Left colon (tissue), 2 donors: Measurements from ENCODE around the gene ARSD. TPM values are rescaled to one million over a fixed set of nuclear protein-coding genes. Genes with fewer than 3 reads are reported as not detected.
A peak's percentile ranks its signal among the peaks of the same experiment; 100 is the strongest.
"Not testable (repeated sequence)": the region's sequence is repeated elsewhere in the genome, so short reads cannot be mapped to it uniquely, and the experiment has no call there.

Source experiments
- ATAC-seq: fragments of 200-7000 bp; cut with Tn5 transposase; one replicate; pipeline ENCODE4 v1.9.1; 2020; ENCODE audit warnings: mild to moderate bottlenecking, moderate library complexity
- DNase-seq, 2 donors: peaks; one replicate each; pipeline ENCODE4 v3.0.0-alpha.2; 2020
- intact Hi-C, 2 donors: fragments of 100-400 bp; cut with DNase I in 1 of 2; cut with micrococcal nuclease in 1 of 2; formaldehyde crosslinking; loops; one replicate each; pipeline versions ENCODE4 v1.11.2 to v1.14.0; 2022; cut with DNase I, micrococcal nuclease
- total RNA-seq, 2 donors: library from RNA; stranded (reverse); fragmentation: NEBNext Ultra II Directional; extraction: Animal tissue kit (Norgen Biotek cat#: 25700); gene quantifications; one replicate each; pipeline ENCODE4 v1.2.1, GENCODE V29; 2021
- donor health status: DM: no; HTN: no; CAD: no.
- donor health status: DM: yes; HTN: yes; CAD: no.

Gene ARSD
- total RNA-seq, 2 donors from 2014 or later = 93.1 to 104 TPM

GRCh38 chrX:2898846-2899512 is 30.2 kb downstream of the ARSD start:
- DNase-seq = peak in 1 of 2 donors; percentile 38
- intact Hi-C loops = no loop called here
- peak; percentile 36 for ATAC-seq

- intact Hi-C loops = not testable (repeated sequence)
- DNase-seq (peak; percentile 84 to 90), ATAC-seq (peak; percentile 81)
These were observed 31.2 kb downstream of the ARSD start for GRCh38 chrX:2897690-2898623.

GRCh38 chrX:2897311-2897689 is 31.8 kb downstream of the ARSD start:
- intact Hi-C loops = no loop called here
- ATAC-seq = peak; percentile 1
- peak in 1 of 2 donors; percentile 28 for DNase-seq

GRCh38 chrX:2894885-2895292 is 34.2 kb downstream of the ARSD start:
- ATAC-seq (peak; percentile 23), DNase-seq (peak in 1 of 2 donors; percentile 66)
- intact Hi-C loops = no loop called here

- no peak for DNase-seq
- ATAC-seq = no peak
- intact Hi-C loops = no loop called here
These were observed 36.3 kb downstream of the ARSD start for GRCh38 chrX:2892816-2893215.

- ATAC-seq = not testable (repeated sequence)
These were observed 38.3 kb downstream of the ARSD start for GRCh38 chrX:2890536-2891460.

DNA sequence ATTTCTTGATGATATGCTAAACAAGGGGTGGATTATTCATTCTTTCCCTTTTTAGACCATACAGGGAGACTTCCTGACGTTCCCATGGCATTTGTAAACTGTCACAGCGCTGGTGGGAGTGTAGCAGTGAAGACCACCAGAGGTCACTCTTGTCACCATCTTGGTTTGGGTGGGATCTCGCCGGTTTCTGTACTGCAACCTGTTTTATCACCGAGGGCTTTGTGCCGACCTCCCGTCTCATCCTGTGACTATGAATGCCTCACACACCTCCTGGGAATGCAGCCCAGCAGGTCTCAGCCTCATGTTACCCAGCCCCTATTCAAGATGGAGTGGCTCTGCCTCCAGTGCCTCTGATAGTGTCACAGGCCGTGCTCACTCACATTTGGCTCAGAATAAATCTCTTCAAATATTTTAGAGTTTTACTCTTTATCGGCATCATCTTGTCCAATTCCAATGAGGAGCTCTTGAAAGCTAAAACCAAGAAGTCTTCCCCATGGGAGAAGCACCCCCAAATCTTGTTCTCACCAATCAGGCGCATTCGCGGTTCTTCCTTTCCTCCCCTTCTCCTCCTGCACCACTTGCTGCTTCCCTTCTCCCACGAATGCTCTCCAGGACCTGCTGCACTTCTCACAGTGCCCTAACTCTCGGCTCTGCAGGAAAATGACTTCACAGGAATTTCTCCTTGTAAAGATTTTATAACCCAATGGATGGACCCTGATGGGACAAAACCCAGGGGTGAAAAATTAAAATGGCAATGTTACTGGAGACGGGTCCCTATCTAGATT is 39.2 kb downstream of the ARSD start:
- intact Hi-C loops = not testable (repeated sequence)
- peak in 1 of 2 donors; percentile 55 for DNase-seq
- ATAC-seq = peak; percentile 64

More at GRCh38 chrX:2890536-2891460, 38.3 kb downstream of the ARSD start:
- DNase-seq, intact Hi-C loops: not testable (repeated sequence)

- ATAC-seq (peak; percentile 38), DNase-seq (no peak)
- intact Hi-C loops = no loop called here
These were observed 40.0 kb downstream of the ARSD start for GRCh38 chrX:2889045-2889605.

- ATAC-seq = no peak
- DNase-seq = no peak
- intact Hi-C loops = no loop called here
These were observed 40.8 kb downstream of the ARSD start for GRCh38 chrX:2888309-2888708.

DNA sequence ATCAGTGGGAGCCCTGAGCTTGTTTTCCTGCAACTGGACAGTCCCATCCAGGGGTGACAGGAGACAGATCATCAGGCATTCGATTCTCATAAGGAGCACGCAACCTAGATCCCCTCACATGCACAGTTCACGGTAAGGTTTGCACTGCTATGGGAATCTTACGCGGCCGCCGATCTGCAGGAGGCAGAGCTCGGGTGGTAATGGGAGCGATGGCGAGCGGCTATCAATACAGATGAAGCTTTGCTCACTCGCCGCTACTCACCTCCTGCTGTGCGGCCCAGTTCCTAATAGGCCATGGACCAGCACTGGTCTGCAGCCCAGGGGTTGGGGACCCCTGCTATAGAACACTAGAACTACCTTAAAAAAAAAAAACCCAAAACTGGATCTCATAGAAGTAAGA is 45.4 kb downstream of the ARSD start:
- intact Hi-C loops = no loop called here
- DNase-seq (no peak), ATAC-seq (no peak)

DNA sequence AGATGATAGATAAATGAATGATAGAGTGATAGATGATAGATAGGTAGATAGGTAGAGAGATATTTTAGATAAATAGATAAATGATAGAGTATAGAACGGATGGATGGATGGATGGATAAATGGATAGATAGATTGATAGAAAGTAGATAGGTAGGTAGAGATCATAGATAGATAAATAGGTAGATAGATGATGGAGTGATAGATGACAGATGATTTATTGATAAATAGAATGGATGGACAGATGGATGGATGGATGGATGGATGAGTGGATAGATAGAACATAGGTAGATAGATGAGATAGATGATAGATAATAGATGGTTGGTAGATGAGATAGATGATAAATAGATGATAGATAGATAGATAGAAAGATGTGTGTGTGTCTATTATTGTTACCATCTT is 49.5 kb downstream of the ARSD start:
- DNase-seq (no peak), ATAC-seq (no peak)
- intact Hi-C loops = no loop called here

DNA sequence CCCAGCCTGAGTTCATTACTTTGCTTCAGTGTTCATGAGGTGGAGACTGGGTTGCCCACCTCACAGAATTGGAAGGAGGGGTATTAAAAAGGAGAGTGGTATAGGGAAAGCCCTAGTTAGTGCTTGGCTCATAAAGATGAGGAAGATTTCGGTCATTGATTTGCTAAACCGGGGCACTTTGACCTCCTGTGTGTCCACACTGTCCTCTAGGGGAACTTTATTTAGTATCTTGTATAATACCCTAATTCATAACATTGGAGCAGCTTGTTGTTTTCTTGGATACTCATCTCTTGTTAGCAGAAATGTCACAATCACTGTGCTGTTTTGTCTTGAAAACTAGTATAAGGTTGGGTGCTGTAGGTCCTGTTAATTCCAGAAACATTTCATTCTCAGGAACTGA is 50.6 kb downstream of the ARSD start:
- no peak for ATAC-seq
- intact Hi-C loops = no loop called here
- DNase-seq = no peak

- intact Hi-C loops = no loop called here
- DNase-seq (no peak), ATAC-seq (peak; percentile 79)
These were observed 53.2 kb downstream of the ARSD start for GRCh38 chrX:2875798-2876399.

- intact Hi-C loops = no loop called here
- no peak for ATAC-seq
These were observed 54.0 kb downstream of the ARSD start for GRCh38 chrX:2875136-2875481.

GRCh38 chrX:2874222-2875135 is 54.7 kb downstream of the ARSD start:
- ATAC-seq = no peak
- DNase-seq = no peak
- intact Hi-C loops = no loop called here

More at GRCh38 chrX:2875136-2875481, 54.0 kb downstream of the ARSD start:
- DNase-seq = no peak

GRCh38 chrX:2872671-2873277 is 56.4 kb downstream of the ARSD start:
- no peak for DNase-seq
- intact Hi-C loops = no loop called here

More at GRCh38 chrX:2872671-2873277, 56.4 kb downstream of the ARSD start:
- ATAC-seq = no peak
